Daoy (cell line): ENCODE data around the gene KRTAP5-10. TPM values are rescaled to one million over a fixed set of nuclear protein-coding genes. Genes with fewer than 3 reads are reported as not detected.
"Not testable (repeated sequence)": the region's sequence is repeated elsewhere in the genome, so short reads cannot be mapped to it uniquely, and the experiment has no call there.

Experiments used
- DNase-seq: peaks from one replicate; pipeline ENCODE4 v3.0.0-alpha.2; 2015; ENCODE audit warnings: low read depth
- total RNA-seq: library from RNA; depleted of rRNA; stranded (reverse); fragments of >200 nt; shearing (Covaris generic); gene quantifications from 2 replicates; pipeline ENCODE4 v1.2.3, GENCODE V29; 2014; rRNA removed

Gene KRTAP5-10
- total RNA-seq, 1 experiment from 2014 or later: not detected

GRCh38 chr11:71611218-71611910 is 46.0 kb downstream of the KRTAP5-10 start:
- DNase-seq: not testable (repeated sequence)

DNA sequence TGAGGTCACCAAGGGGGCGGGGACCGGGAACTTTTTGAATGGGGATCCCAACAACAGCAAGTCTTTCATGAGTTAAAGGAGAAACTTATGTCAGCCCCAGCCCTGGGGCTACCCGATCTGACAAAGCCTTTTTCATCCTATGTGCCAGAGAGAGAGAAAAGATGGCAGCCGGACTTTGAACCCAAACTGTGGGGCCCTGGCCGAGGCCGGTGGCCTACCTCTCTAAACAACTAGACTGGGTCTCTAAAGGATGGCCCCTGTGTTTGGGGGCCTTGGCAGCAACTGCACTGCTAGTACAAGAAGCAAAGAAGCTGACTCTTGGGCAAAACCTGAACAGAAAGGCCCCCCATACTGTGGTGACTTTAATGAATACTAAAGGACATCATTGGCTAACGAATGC is 48.6 kb downstream of the KRTAP5-10 start:
- DNase-seq: not testable (repeated sequence)

DNA sequence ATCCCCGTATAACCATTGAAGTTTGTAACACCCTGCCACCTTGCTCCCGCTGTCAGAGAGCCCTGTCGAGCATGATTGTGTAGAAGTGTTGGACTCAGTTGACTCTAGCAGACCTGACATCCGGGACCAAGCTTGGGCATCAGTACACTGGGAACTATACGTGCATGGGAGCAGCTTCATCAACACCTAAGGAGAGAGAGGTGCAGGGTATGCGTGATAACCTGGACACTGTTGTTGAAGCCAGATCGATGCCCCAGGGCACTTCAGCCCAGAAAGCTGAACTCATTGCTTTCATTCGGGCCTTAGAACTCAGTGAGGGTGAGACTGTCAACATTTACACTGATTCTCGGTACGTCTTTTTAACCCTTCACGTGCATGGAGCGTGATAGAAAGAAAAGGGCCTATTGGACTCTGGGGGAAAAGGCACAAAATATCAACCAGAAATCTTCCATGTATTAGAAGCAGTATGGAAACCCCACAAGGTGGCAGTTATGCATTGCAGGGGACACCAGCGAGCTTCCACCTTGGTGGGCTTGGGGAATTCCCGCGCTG is 49.1 kb downstream of the KRTAP5-10 start:
- not testable (repeated sequence) for DNase-seq

- peak; percentile 51 for DNase-seq
Observed at GRCh38 chr11:71615003-71615402, 49.6 kb downstream of the KRTAP5-10 start.

Other genes starting within 250 kb of the KRTAP5-10 start
- 34.9 and 39.2 TPM in 2 replicates for gene DHCR7, start 117.2 kb upstream of the KRTAP5-10 start, total RNA-seq
- 21.1 and 34.9 TPM in 2 replicates for gene NADSYN1, start 112.4 kb upstream of the KRTAP5-10 start, total RNA-seq
- not detected in 2 replicates for gene KRTAP5-7, start 38.3 kb upstream of the KRTAP5-10 start, total RNA-seq
- not detected in 2 replicates for gene KRTAP5-8, start 27.5 kb upstream of the KRTAP5-10 start, total RNA-seq
- gene KRTAP5-9, start 17.1 kb upstream of the KRTAP5-10 start, total RNA-seq: not detected in 2 replicates
- not detected in 2 replicates for gene KRTAP5-11, start 17.3 kb downstream of the KRTAP5-10 start, total RNA-seq